Panc1 (cell line): ENCODE data around the gene RABGAP1L. TPM values are rescaled to one million over a fixed set of nuclear protein-coding genes. Genes with fewer than 3 reads are reported as not detected.
A peak's percentile ranks its signal among the peaks of the same experiment; 100 is the strongest.

Experiments used
- ATAC-seq: fragments of 200-7000 bp; cut with Tn5 transposase; 2 replicates; pipeline ENCODE4 v1.9.1; 2020; ENCODE audit warnings: mild to moderate bottlenecking, moderate library complexity
- BruUV-seq: library from RNA; stranded (reverse); fragments of 400-500 nt; replicated peaks from 2 replicates; lab custom pipeline; 2021; lab: Mats Ljungman, UMichigan
- CTCF ChIA-PET: fragments of 300-600 bp; sonication (Branson Sonifier 250); formaldehyde crosslinking; loops from one replicate; lab custom pipeline; 2022; ENCODE audit warnings: antibody characterized with exemption; lab: Charles Lee
- POLR2A ChIA-PET: fragments of 300-600 bp; sonication (Branson Sonifier 250); formaldehyde crosslinking; loops from one replicate; lab custom pipeline; 2022; ENCODE audit warnings: antibody characterized with exemption; lab: Charles Lee
- DNase-seq: peaks from one replicate; pipeline ENCODE4 v3.0.0-alpha.2; 2010; ENCODE audit warnings: low read depth, low spot score
- H3K27ac ChIP-seq: 2 replicates; pipeline ENCODE4 v1.5.1; 2011; ENCODE audit warnings: mild to moderate bottlenecking, low read length, inconsistent platforms
- H3K27me3 ChIP-seq: fragments of 200-500 bp; sonication (Bioruptor generic); 2 replicates; pipeline ENCODE4 v1.6.0; 2014; ENCODE audit warnings: low read length, inconsistent platforms; ENCODE audit not compliant: control insufficient read depth, insufficient read depth
- H3K36me3 ChIP-seq: fragments of 200-500 bp; sonication (Bioruptor generic); 2 replicates; pipeline ENCODE4 v1.5.1; 2014; ENCODE audit warnings: inconsistent platforms, mild to moderate bottlenecking, low read length, moderate library complexity; ENCODE audit not compliant: control insufficient read depth, insufficient read depth
- H3K4me1 ChIP-seq: 2 replicates; pipeline ENCODE4 v1.5.1; 2011; ENCODE audit warnings: inconsistent platforms, mild to moderate bottlenecking, low read length, moderate library complexity; ENCODE audit not compliant: control insufficient read depth, insufficient read depth
- H3K4me3 ChIP-seq, 2 experiments: 2 replicates each; pipeline ENCODE4 v1.5.1; 2011 to 2012; ENCODE audit warnings: low read depth in 2 of 2, low read length in 2 of 2, mild to moderate bottlenecking in 2 of 2, inconsistent platforms in 1 of 2, moderate library complexity in 1 of 2
- H3K9me3 ChIP-seq: fragments of 200-500 bp; sonication (Bioruptor generic); 2 replicates; pipeline ENCODE4 v1.5.1; 2014; ENCODE audit warnings: low read depth, mild to moderate bottlenecking, inconsistent platforms, low read length, moderate library complexity; ENCODE audit not compliant: control insufficient read depth, insufficient read depth
- CTCF ChIP-seq: fragments of 450-650 bp; IDR thresholded peaks from 2 replicates; pipeline ENCODE4 v1.5.1; 2017; ENCODE audit warnings: mild to moderate bottlenecking
- POLR2AphosphoS5 ChIP-seq: IDR thresholded peaks from 2 replicates; pipeline ENCODE4 v1.6.1; 2012; ENCODE audit warnings: mild to moderate bottlenecking, low read depth, low read length, moderate library complexity
- SIN3A ChIP-seq: IDR thresholded peaks from 2 replicates; pipeline ENCODE4 v1.6.1; 2012; ENCODE audit warnings: low read depth, mild to moderate bottlenecking, low read length, moderate library complexity, borderline replicate concordance; ENCODE audit not compliant: insufficient read depth
- TCF7L2 ChIP-seq: IDR thresholded peaks from 2 replicates; pipeline ENCODE4 v1.6.1; 2011; ENCODE audit warnings: mild to moderate bottlenecking, low read depth, low read length, inconsistent platforms
- in situ Hi-C: cut with HindIII; loops from 2 replicates; pipeline ENCODE4 v1.10.0; 2016; ENCODE audit warnings: low sequenced_read_pairs, low pct_unique_long_range_greater_than_20kb
- intact Hi-C: fragments of 100-400 bp; cut with micrococcal nuclease; formaldehyde crosslinking; loops from one replicate; pipeline ENCODE4 v1.10.0; 2022; ENCODE audit not compliant: unreplicated experiment
- total RNA-seq: library from RNA; stranded (reverse); gene quantifications from one replicate; pipeline ENCODE4 v1.2.1, GENCODE V29; 2021; ENCODE audit not compliant: unreplicated experiment
- TF ChIP-seq, protein P1 (sequence below), 2 experiments: IDR thresholded peaks; 2 replicates each; pipeline ENCODE4 v1.6.1; 2011 to 2012; ENCODE audit warnings: low read depth in 2 of 2, control low read depth in 1 of 2, low read length in 1 of 2, mild to moderate bottlenecking in 1 of 2, moderate library complexity in 1 of 2; ENCODE audit not compliant: insufficient read depth in 1 of 2

The RABGAP1L gene
- total RNA-seq, 1 experiment from 2014 or later, result 37.0 TPM

GRCh38 chr1:174225499-174226204, 66.3 kb downstream of the RABGAP1L start:
- intact Hi-C loops, result no loop called here
- BruUV-seq, result TSS peak; percentile 57
- CTCF ChIA-PET, result no interaction called here

DNA sequence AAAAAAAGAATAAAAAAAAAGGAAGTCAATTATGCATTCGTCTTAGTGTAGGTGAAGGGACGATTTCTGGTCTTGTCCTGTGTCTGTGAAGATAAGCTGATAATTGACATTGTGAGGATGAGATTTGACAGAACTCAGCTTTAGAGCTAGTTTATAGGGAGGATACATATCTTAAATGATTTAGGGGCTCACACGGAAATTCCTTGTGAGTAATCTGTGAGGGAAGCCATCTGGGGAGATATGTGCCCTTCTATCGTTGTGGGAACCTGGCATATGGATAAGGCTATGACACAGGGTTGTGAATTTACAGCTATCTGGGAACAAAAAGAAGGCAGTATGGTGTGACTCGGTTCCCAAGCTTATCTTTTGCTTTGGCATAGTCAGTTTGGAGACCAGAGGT, 71.1 kb downstream of the RABGAP1L start:
- Histone ChIP-seq H3K27me3 (no peaks in the 10 kb centered on the region), H3K36me3 (no peaks in the 10 kb centered on the region), H3K4me3 (no peak overlapping the region), H3K9me3 (no peaks in the 10 kb centered on the region), H3K27ac (no peak overlapping the region), H3K4me1 (no peaks in the 10 kb centered on the region)
- DNase-seq (no peak), ATAC-seq (no peak)
- POLR2A ChIA-PET, result no interaction called here
- CTCF ChIA-PET, result no interaction called here
- TF ChIP-seq TCF7L2 (no peak), CTCF (no peak), POLR2AphosphoS5 (no peak), SIN3A (no peak)
- TF ChIP-seq, protein P1, sequence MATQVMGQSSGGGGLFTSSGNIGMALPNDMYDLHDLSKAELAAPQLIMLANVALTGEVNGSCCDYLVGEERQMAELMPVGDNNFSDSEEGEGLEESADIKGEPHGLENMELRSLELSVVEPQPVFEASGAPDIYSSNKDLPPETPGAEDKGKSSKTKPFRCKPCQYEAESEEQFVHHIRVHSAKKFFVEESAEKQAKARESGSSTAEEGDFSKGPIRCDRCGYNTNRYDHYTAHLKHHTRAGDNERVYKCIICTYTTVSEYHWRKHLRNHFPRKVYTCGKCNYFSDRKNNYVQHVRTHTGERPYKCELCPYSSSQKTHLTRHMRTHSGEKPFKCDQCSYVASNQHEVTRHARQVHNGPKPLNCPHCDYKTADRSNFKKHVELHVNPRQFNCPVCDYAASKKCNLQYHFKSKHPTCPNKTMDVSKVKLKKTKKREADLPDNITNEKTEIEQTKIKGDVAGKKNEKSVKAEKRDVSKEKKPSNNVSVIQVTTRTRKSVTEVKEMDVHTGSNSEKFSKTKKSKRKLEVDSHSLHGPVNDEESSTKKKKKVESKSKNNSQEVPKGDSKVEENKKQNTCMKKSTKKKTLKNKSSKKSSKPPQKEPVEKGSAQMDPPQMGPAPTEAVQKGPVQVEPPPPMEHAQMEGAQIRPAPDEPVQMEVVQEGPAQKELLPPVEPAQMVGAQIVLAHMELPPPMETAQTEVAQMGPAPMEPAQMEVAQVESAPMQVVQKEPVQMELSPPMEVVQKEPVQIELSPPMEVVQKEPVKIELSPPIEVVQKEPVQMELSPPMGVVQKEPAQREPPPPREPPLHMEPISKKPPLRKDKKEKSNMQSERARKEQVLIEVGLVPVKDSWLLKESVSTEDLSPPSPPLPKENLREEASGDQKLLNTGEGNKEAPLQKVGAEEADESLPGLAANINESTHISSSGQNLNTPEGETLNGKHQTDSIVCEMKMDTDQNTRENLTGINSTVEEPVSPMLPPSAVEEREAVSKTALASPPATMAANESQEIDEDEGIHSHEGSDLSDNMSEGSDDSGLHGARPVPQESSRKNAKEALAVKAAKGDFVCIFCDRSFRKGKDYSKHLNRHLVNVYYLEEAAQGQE (IDR thresholded peaks at IDR 0.05; ENCODE audit: insufficient read depth in 1 of 2, low read depth in 2 of 2, low read length in 1 of 2), result no peak
- in situ Hi-C loops (no loop called here), intact Hi-C loops (no loop called here)
- no TSS peak for BruUV-seq

More at GRCh38 chr1:174225499-174226204, 66.3 kb downstream of the RABGAP1L start:
- POLR2A ChIA-PET, result no interaction called here
- no peak for TF ChIP-seq CTCF
- in situ Hi-C loops, result no loop called here
- ATAC-seq (no peak), DNase-seq (no peak)
- Histone ChIP-seq H3K36me3 (no peaks in the 10 kb centered on the region), H3K27me3 (no peaks in the 10 kb centered on the region), H3K4me3 (no peak overlapping the region), H3K4me1 (no peaks in the 10 kb centered on the region), H3K27ac (no peak overlapping the region), H3K9me3 (peaks cover 4% of the 10 kb centered on the region; the same call in 1 of the 2 replicates)
